Measurements from ENCODE around the gene SPATA31D1. TPM values are rescaled to one million over a fixed set of nuclear protein-coding genes. Genes with fewer than 3 reads are reported as not detected.

Gene SPATA31D1
- total and polyA plus RNA-seq, 8 donors = not detected

DNA sequence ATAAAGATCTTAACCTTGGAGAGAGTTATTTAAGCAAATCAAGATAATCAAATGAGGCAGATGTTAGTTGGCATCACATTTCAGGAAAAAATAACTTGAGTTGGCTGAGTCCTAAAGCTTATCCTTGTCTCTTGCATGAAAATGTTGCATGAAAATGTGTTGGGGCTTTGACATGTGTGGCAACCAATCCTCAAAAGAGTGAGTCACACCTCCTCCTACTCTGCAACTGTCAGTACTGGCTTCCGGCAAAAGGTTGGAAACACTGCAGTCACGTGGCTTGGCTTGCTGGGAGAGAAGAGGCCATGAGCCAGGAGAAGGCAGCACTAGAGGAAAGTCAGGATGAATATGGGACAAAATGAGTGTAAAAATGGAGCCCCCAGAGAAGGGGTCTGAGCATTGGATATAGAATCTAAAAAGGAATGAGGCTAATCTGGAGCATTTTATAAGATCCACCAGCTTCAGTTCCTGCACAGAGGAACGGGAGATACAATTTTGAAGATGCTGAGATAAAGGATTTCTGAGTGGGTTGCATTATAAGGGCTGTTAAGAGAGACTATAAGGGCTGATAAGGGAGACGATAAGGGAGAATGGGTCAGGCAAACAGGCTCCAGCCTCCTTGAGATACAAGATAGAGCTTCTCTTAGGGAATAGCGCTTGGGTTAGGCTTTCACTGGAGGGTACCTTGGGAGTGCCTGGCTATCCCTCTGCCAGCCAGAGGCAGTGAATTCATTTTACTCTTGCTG is 43.1 kb downstream of the SPATA31D1 start:
- ATAC-seq (peak; percentile 68), DNase-seq (no peak)
- intact Hi-C loops (cut with DNase I) = no loop called here
- TF ChIP-seq, protein P1, sequence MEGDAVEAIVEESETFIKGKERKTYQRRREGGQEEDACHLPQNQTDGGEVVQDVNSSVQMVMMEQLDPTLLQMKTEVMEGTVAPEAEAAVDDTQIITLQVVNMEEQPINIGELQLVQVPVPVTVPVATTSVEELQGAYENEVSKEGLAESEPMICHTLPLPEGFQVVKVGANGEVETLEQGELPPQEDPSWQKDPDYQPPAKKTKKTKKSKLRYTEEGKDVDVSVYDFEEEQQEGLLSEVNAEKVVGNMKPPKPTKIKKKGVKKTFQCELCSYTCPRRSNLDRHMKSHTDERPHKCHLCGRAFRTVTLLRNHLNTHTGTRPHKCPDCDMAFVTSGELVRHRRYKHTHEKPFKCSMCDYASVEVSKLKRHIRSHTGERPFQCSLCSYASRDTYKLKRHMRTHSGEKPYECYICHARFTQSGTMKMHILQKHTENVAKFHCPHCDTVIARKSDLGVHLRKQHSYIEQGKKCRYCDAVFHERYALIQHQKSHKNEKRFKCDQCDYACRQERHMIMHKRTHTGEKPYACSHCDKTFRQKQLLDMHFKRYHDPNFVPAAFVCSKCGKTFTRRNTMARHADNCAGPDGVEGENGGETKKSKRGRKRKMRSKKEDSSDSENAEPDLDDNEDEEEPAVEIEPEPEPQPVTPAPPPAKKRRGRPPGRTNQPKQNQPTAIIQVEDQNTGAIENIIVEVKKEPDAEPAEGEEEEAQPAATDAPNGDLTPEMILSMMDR (IDR thresholded peaks at IDR 0.05) = no peak
- Histone ChIP-seq H3K9me3 (no peaks in the 10 kb centered on the region), H3K36me3 (no peaks in the 10 kb centered on the region), H3K4me3 (no peak overlapping the region), H3K27me3 (no peaks in the 10 kb centered on the region), H3K27ac (no peak overlapping the region), H3K4me1 (no peaks in the 10 kb centered on the region)

DNA sequence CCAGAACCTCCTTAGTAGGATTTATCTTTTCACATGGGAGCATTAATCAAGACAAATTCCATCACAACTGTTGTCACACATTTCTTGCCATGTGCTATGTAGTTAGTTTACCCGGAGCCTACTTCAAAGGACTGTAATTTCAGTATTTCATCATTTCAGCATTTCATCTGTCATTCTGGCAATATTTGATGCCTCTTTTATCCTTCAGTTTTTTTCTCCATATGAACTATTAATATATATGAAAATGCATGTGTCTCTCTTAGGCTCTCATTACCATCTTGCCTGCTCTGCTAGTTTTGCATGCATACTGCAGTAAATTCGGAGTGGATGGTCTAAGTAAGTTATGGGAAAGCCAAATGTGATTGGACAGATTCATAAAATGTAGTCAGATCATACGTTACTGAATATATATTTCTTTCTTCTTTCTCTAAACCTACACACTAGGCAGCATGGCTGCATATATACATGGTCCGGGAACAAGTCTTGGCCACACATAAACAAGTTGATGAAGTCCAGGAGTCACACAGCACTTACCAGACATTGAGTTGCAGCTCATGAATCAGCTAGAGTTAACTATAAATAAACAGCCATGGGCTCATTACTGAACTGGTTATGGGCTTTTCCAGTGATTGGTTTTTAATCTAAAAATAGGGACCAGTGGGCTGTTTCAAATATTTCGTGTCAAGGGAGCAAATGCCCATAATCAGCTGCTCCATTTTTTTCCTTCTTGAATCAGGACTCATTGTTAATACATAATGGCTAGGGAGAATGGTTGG is 46.6 kb downstream of the SPATA31D1 start:
- intact Hi-C loops (cut with DNase I) = no loop called here
- Histone ChIP-seq H3K9me3 (no peaks in the 10 kb centered on the region), H3K27ac (no peak overlapping the region), H3K27me3 (no peaks in the 10 kb centered on the region), H3K4me3 (no peak overlapping the region), H3K36me3 (no peaks in the 10 kb centered on the region), H3K4me1 (no peaks in the 10 kb centered on the region)
- DNase-seq (no peak), ATAC-seq (no peak)
- TF ChIP-seq, protein P1 (IDR thresholded peaks at IDR 0.05) = no peak

DNA sequence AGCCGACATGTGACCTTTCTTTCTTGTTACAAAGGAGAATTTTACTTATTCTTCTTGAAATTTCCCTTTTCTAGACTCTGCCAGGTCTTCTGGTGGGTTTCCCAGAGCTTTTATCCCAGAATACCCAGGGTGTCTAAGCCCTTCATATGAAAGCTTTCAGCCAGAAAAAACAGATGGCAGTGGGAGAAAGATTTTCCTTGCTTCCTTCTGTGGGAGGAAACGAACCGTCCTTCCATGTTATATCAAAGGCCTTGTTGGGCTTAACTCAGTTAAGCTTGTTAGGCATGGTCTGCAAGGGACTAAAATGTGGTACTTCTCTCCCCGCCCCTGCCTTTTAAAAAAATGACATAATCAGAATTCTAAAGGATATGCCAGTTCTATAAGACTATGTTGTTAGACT is 47.5 kb downstream of the SPATA31D1 start:
- TF ChIP-seq, protein P1 (IDR thresholded peaks at IDR 0.05) = no peak
- intact Hi-C loops (cut with DNase I) = no loop called here
- DNase-seq = no peak
- ATAC-seq = no peak
- Histone ChIP-seq H3K27me3 (no peaks in the 10 kb centered on the region), H3K27ac (no peak overlapping the region), H3K9me3 (no peaks in the 10 kb centered on the region), H3K4me1 (no peaks in the 10 kb centered on the region), H3K36me3 (no peaks in the 10 kb centered on the region), H3K4me3 (no peak overlapping the region)

DNA sequence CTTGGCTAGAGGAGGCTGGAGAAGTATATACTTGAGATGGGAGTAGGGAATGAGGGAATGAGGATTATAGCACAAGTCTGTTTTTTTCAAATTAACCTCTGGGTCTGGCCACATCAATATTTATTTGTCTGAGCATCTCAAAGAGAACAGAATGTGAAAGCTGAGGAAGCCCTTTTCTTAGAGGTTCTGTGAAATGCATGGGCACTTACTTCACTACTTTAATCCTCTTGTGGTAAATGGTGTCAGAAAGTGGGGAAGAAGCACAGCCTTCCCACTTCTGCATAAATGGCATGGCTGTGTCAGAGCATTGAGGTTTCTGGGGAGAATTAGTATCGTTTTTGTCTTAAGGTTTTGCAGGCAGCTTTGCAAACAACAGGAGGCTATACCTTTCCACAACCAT is 48.6 kb downstream of the SPATA31D1 start:
- intact Hi-C loops (cut with DNase I) = no loop called here
- Histone ChIP-seq H3K4me3 (no peak overlapping the region), H3K27me3 (no peaks in the 10 kb centered on the region), H3K36me3 (no peaks in the 10 kb centered on the region), H3K9me3 (no peaks in the 10 kb centered on the region), H3K27ac (no peak overlapping the region), H3K4me1 (no peaks in the 10 kb centered on the region)
- TF ChIP-seq, protein P1 (IDR thresholded peaks at IDR 0.05) = no peak
- DNase-seq (no peak), ATAC-seq (no peak)

DNA sequence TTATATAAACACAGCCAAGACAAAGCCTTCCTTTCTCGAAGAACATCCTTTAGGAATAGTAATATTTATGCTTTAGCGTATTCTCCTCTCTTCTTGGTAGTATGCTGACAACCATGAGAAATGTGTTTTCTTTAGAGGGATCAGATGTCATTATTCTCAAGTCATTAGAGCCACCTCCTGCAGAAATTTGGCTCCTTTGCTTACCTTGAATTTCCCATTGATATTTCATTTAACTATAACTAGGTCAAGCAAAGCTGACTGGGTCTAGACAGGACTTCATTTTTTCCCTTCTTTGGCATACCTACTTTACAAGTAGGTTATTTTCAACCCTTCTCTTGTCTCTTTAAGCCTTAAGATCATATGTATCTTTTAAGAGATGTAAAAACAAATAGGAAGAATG is 50.3 kb downstream of the SPATA31D1 start:
- TF ChIP-seq, protein P1 (IDR thresholded peaks at IDR 0.05) = no peak
- ATAC-seq = no peak
- DNase-seq = no peak
- Histone ChIP-seq H3K27ac (no peak overlapping the region), H3K9me3 (no peaks in the 10 kb centered on the region), H3K36me3 (no peaks in the 10 kb centered on the region), H3K4me3 (no peak overlapping the region), H3K27me3 (no peaks in the 10 kb centered on the region), H3K4me1 (no peaks in the 10 kb centered on the region)
- intact Hi-C loops (cut with DNase I) = no loop called here
